Astrocyte (in vitro differentiated cells and primary cell): ENCODE data around the gene KRT6B.

Experiments
- EZH2 ChIP-seq: IDR thresholded peaks from 2 replicates; pipeline ENCODE4 v1.6.1; 2012; ENCODE audit warnings: mild to moderate bottlenecking, low read length, inconsistent platforms; ENCODE audit not compliant: insufficient read depth
- TF ChIP-seq, protein P1 (sequence below): IDR thresholded peaks from 2 replicates; pipeline ENCODE4 v1.5.1; 2011; ENCODE audit warnings: low read depth, mild to moderate bottlenecking, inconsistent platforms, low read length, moderate library complexity; ENCODE audit not compliant: insufficient read depth

- TF ChIP-seq, protein P1, sequence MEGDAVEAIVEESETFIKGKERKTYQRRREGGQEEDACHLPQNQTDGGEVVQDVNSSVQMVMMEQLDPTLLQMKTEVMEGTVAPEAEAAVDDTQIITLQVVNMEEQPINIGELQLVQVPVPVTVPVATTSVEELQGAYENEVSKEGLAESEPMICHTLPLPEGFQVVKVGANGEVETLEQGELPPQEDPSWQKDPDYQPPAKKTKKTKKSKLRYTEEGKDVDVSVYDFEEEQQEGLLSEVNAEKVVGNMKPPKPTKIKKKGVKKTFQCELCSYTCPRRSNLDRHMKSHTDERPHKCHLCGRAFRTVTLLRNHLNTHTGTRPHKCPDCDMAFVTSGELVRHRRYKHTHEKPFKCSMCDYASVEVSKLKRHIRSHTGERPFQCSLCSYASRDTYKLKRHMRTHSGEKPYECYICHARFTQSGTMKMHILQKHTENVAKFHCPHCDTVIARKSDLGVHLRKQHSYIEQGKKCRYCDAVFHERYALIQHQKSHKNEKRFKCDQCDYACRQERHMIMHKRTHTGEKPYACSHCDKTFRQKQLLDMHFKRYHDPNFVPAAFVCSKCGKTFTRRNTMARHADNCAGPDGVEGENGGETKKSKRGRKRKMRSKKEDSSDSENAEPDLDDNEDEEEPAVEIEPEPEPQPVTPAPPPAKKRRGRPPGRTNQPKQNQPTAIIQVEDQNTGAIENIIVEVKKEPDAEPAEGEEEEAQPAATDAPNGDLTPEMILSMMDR, result no peak
- no peak for TF ChIP-seq EZH2
These were observed 33.3 kb downstream of the KRT6B start for GRCh38 chr12:52418576-52419110.
